22Rv1 (cell line): ENCODE results near the gene GPC5.

Source experiments
- H3K27ac ChIP-seq: fragments of 450-650 bp; 2 replicates; pipeline ENCODE4 v1.5.1; 2017
- ZFX ChIP-seq: fragments of 450-650 bp; IDR thresholded peaks from 2 replicates; pipeline ENCODE4 v1.6.1; 2017; ENCODE audit warnings: antibody characterized with exemption, borderline replicate concordance
- TF ChIP-seq, protein P1 (sequence below): fragments of 450-650 bp; IDR thresholded peaks from 2 replicates; pipeline ENCODE4 v1.5.1; 2017; ENCODE audit warnings: mild to moderate bottlenecking

GPC5 gene

DNA sequence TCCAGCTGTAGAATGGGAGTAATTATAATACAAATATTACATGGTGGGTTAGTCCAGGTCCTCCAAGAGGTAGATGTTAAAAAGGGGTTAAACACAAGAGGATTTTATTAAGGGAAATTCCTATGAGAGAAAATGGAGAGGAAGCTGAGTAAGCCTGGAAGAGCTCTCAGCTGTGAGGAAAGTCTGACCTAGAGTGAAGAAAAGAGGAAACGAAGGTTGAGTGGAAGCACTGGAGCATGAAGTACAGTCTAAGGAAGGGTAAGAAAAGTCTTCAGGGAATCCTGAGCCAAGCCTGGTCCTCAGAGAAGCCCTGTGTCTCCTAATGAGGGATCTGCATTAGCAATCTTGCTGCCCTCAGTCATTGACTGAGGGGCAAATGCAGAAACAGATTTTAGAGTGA lies 506.2 kb downstream of the GPC5 start:
- no peak overlapping the region for H3K27ac ChIP-seq
- TF ChIP-seq, protein P1, sequence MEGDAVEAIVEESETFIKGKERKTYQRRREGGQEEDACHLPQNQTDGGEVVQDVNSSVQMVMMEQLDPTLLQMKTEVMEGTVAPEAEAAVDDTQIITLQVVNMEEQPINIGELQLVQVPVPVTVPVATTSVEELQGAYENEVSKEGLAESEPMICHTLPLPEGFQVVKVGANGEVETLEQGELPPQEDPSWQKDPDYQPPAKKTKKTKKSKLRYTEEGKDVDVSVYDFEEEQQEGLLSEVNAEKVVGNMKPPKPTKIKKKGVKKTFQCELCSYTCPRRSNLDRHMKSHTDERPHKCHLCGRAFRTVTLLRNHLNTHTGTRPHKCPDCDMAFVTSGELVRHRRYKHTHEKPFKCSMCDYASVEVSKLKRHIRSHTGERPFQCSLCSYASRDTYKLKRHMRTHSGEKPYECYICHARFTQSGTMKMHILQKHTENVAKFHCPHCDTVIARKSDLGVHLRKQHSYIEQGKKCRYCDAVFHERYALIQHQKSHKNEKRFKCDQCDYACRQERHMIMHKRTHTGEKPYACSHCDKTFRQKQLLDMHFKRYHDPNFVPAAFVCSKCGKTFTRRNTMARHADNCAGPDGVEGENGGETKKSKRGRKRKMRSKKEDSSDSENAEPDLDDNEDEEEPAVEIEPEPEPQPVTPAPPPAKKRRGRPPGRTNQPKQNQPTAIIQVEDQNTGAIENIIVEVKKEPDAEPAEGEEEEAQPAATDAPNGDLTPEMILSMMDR: no peak
- TF ChIP-seq ZFX: no peak

DNA sequence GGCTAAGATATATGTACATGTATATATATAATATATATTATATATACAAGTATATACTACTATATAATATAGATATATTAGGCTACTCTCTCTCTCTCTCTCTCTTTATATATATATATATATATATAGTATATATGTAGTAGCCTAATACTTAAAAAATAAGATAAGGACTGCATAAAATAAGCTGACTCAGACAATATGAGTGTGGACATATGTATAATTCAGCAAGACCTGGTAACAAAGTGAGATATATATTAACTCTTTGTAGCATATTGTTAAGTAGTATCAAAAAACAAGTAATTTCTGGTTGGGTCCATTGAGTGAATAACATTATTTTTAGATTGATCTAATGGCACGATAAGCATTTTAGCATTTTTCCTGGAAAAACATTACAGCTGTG lies 509.0 kb downstream of the GPC5 start:
- no peak for TF ChIP-seq ZFX
- TF ChIP-seq, protein P1: no peak
- no peak overlapping the region for H3K27ac ChIP-seq

DNA sequence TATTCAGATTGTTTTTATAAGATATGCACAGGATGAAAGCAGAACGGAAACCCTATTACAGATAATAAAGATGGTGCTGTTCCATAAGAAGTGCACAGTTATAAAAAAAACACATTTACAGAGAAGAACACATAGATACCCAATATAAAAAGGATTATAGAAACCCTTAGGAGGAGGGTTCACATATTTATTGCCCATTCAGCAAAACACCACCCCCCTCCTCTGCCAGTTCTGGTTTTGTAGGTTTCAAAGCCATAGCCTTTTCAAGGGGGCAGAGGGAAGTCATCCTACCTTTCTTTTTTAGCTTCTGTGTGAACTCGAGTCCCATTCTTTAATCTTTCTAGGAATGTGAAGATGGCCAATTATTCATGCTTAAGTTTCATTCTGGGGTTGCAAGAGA lies 511.2 kb downstream of the GPC5 start:
- no peak overlapping the region for H3K27ac ChIP-seq
- TF ChIP-seq, protein P1: no peak
- TF ChIP-seq ZFX: no peak

DNA sequence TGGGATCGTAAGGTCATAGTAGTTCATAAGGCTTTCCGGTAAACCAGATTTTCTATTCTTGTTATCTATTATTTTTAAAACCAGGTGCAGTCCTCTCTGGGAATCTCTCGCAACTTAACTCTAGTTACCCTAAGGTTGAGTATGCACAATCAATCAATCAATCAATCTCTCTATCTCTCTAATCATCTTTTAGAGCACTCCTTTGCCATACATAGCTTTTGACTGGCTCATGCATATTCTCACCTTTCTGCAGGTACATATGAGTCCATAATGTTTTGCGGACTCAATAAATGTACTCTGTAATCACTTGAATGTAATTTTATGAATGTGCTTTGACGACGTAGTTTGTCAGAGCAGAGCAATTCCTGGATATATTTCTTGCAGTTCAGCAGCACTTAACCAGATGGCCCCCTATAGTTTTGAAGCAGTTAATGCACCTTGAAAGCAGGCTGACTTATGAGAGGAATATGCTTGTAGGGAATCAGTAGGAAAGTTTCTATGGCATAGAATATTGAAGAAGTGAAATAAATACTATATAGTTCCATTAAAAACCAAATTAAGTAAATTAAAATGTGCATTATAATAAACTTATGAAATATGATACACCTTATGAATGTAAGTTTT lies 524.7 kb downstream of the GPC5 start:
- no peak overlapping the region for H3K27ac ChIP-seq
- TF ChIP-seq, protein P1: peak; percentile 51
- TF ChIP-seq ZFX: no peak

DNA sequence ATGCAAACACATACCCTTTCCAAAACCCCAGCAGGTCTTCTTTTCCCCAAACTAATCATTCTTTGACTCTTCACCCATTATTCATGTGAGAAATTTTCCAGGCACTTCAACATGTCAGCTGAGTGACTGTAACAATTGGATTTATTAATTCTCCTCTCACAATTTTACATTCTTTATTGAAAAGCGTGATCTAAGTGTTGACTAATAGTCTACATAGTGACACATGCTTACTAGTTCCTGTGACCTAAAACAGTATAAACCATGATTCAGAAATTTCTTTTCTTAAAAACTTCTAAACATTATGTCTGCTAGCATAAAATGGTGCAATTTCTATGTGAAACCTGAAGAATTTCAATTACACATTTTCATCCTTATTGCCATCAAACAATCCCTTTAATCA lies 532.3 kb downstream of the GPC5 start:
- no peak for TF ChIP-seq ZFX
- TF ChIP-seq, protein P1: no peak
- no peak overlapping the region for H3K27ac ChIP-seq

DNA sequence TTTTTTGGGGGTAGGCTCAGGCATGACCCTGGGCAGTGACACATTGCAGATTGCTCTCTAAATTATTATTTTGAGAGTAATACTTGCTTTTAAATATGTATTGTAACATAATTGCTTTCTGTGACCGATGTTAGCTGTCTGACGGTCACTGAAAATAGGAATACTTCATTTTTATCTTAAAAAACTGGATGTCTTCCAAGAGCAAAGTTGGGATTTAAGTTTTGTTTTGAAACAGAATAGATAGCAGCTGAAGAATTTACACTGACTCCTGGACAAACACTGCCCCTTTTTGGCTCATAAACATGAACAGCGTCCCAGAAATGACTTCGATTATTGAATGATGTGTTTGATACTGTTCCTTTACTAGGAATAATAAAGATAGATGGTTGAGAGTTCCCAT lies 535.9 kb downstream of the GPC5 start:
- TF ChIP-seq, protein P1: no peak
- TF ChIP-seq ZFX: no peak
- H3K27ac ChIP-seq: no peak overlapping the region

DNA sequence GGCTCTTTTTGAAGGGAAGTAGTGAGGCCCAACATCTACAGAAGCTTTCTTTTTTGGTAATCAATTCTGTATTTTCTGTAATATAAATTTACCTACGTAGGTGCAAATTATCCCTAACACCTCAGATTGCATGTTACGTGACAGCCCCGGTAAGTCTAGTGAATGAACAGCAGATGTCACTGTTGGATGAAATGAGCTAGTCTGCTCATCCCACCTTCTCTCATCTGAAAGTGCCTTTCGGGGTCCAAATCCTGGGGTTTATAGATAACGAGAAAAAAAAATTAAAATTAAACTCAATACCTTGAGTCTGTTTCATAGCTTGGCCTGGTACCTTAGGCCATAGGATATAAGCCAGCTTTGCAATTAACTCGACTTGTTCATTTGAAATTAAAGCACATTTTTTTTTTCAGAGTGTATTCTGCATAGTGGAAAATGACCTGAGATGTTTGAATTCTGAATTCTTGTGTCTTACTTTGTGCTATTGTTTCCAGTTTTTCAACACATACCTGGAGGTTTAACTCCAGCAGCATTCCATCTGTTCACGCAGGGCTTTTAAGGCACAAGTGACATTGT lies 548.2 kb downstream of the GPC5 start:
- H3K27ac ChIP-seq: no peak overlapping the region

More for the DNA sequence above, 548.2 kb downstream of the GPC5 start:
- no peak for TF ChIP-seq ZFX
- TF ChIP-seq, protein P1: peak; percentile 83
